ENCODE measurements around the gene SCARF2. TPM values are rescaled to one million over a fixed set of nuclear protein-coding genes. Genes with fewer than 3 reads are reported as not detected.

SCARF2 gene
- total RNA-seq, 1 experiment from 2014 or later: 10.8 TPM

GRCh38 chr22:20449819-20450550 is 12.4 kb upstream of the SCARF2 start:
- H3K4me1 Mint-ChIP-seq: no peaks in the 10 kb centered on the region
- H3K27ac ChIP-seq (ENCODE audit: insufficient read length, low read depth, low read length): no peak overlapping the region
- H3K4me2 ChIP-seq (ENCODE audit: insufficient read depth, insufficient read length, low read length): no peak overlapping the region
- no peak overlapping the region for H2BK5ac ChIP-seq (ENCODE audit: insufficient read length, low read length)
- H3K4me1 ChIP-seq (ENCODE audit: insufficient read depth, low read length): no peaks in the 10 kb centered on the region
- no peak overlapping the region for H4K8ac ChIP-seq (replicated peaks; ENCODE audit: insufficient read length, low read depth, low read length)
- H4K20me1 ChIP-seq (ENCODE audit: control insufficient read depth, insufficient read depth, insufficient read length): no peaks in the 10 kb centered on the region
- H3K27me3 Mint-ChIP-seq (ENCODE audit: low read depth): peaks cover 2% of the 10 kb centered on the region
- no peak overlapping the region for H2AFZ ChIP-seq (ENCODE audit: low read length)
- no peak overlapping the region for H3T11ph ChIP-seq (ENCODE audit: low read length)
- no peaks in the 10 kb centered on the region for H3K79me2 ChIP-seq (ENCODE audit: insufficient read depth, low read length)
- H3K27ac Mint-ChIP-seq: no peak overlapping the region
- no peak overlapping the region for H3K4ac ChIP-seq (ENCODE audit: low read depth, low read length)
- no peak overlapping the region for H2BK120ac ChIP-seq (ENCODE audit: low read depth, low read length, poor library complexity, severe bottlenecking)
- no peak overlapping the region for H3K14ac ChIP-seq (ENCODE audit: insufficient read depth, low read length)
- no CpG with 5 or more reads among the region's 19 CpGs for WGBS (ENCODE audit: extremely low coverage, insufficient read length, low lambda C conversion rate)
- H3K23me2 ChIP-seq (ENCODE audit: insufficient read length, low read depth, low read length, poor library complexity, severe bottlenecking): no peaks in the 10 kb centered on the region
- H2BK20ac ChIP-seq (ENCODE audit: low read depth, low read length, poor library complexity, severe bottlenecking): no peak overlapping the region
- H3K9ac ChIP-seq (ENCODE audit: extremely low read depth, insufficient read length, low read length): no peak overlapping the region
- H3K18ac ChIP-seq (ENCODE audit: insufficient read length, low read depth, low read length): no peak overlapping the region
- no peaks in the 10 kb centered on the region for H3K27me3 ChIP-seq (ENCODE audit: insufficient read depth, low read length)
- H3K56ac ChIP-seq (ENCODE audit: insufficient read length, low read depth, low read length): no peak overlapping the region
- TF ChIP-seq, protein P1, sequence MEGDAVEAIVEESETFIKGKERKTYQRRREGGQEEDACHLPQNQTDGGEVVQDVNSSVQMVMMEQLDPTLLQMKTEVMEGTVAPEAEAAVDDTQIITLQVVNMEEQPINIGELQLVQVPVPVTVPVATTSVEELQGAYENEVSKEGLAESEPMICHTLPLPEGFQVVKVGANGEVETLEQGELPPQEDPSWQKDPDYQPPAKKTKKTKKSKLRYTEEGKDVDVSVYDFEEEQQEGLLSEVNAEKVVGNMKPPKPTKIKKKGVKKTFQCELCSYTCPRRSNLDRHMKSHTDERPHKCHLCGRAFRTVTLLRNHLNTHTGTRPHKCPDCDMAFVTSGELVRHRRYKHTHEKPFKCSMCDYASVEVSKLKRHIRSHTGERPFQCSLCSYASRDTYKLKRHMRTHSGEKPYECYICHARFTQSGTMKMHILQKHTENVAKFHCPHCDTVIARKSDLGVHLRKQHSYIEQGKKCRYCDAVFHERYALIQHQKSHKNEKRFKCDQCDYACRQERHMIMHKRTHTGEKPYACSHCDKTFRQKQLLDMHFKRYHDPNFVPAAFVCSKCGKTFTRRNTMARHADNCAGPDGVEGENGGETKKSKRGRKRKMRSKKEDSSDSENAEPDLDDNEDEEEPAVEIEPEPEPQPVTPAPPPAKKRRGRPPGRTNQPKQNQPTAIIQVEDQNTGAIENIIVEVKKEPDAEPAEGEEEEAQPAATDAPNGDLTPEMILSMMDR (conservative IDR thresholded peaks at IDR 0.05): no peak
- no peaks in the 10 kb centered on the region for H3K79me1 ChIP-seq (ENCODE audit: insufficient read depth, low read depth, low read length, poor library complexity, severe bottlenecking)
- peaks cover 2 to 4% (median 3%) of the 10 kb centered on the region in 3 experiments; a peak in 2 of 7 replicates for H3K36me3 Mint-ChIP-seq (ENCODE audit: insufficient read depth in 1 of 3, low read depth in 3 of 3)
- no peak overlapping the region for H3K4me3 Mint-ChIP-seq
- H3K23ac ChIP-seq (ENCODE audit: insufficient read length, low read depth, low read length): no peak overlapping the region
- H3K9me3 Mint-ChIP-seq: peaks cover 0 to 2% of the 10 kb centered on the region in 2 experiments; a peak in 1 of 5 replicates
- no peak overlapping the region for H2BK12ac ChIP-seq (ENCODE audit: insufficient read length, low read depth, low read length)
- no peaks in the 10 kb centered on the region for H3K9me3 ChIP-seq (ENCODE audit: control insufficient read depth, low read depth, low read length)
- H2AK5ac ChIP-seq (ENCODE audit: insufficient read length, low read length): no peak overlapping the region
- H4K5ac ChIP-seq (ENCODE audit: insufficient read length, low read depth, low read length): no peak overlapping the region
- H2BK15ac ChIP-seq (ENCODE audit: low read depth, low read length): no peak overlapping the region
- no peak overlapping the region for H4K91ac ChIP-seq (ENCODE audit: insufficient read length, low read depth, low read length)
- DNase-seq: peak; percentile 23
